Measurements from ENCODE around the gene DRAM1.
"Not testable (repeated sequence)": the region's sequence is repeated elsewhere in the genome, so short reads cannot be mapped to it uniquely, and the experiment has no call there.

Gene DRAM1

GRCh38 chr12:101906226-101906625 is 28.8 kb downstream of the DRAM1 start:
- DNase-seq (ENCODE audit: low spot score): no peak

GRCh38 chr12:101908395-101908794 is 31.0 kb downstream of the DRAM1 start:
- no peak for DNase-seq (ENCODE audit: low spot score)

GRCh38 chr12:101909646-101910045 is 32.3 kb downstream of the DRAM1 start:
- no peak for DNase-seq (ENCODE audit: low spot score)

- no peak for DNase-seq (ENCODE audit: low spot score)
Observed at GRCh38 chr12:101915841-101916240, 38.5 kb downstream of the DRAM1 start.

- DNase-seq (ENCODE audit: low spot score): not testable (repeated sequence)
Observed at GRCh38 chr12:101918805-101919204, 41.4 kb downstream of the DRAM1 start.

GRCh38 chr12:101919447-101919846 is 42.1 kb downstream of the DRAM1 start:
- DNase-seq (ENCODE audit: low spot score): no peak

GRCh38 chr12:101920906-101921305 is 43.5 kb downstream of the DRAM1 start:
- DNase-seq (ENCODE audit: low spot score): no peak

- DNase-seq (ENCODE audit: low spot score): no peak
Observed at GRCh38 chr12:101923045-101923718, 45.8 kb downstream of the DRAM1 start.

- DNase-seq (ENCODE audit: low spot score): no peak
Observed at GRCh38 chr12:101924618-101925017, 47.2 kb downstream of the DRAM1 start.

- no peak for DNase-seq (ENCODE audit: low spot score)
Observed at GRCh38 chr12:101925361-101925760, 48.0 kb downstream of the DRAM1 start.

GRCh38 chr12:101925935-101926334 is 48.6 kb downstream of the DRAM1 start:
- no peak for DNase-seq (ENCODE audit: low spot score)

- no peak for DNase-seq (ENCODE audit: low spot score)
Observed at GRCh38 chr12:101927036-101927435, 49.7 kb downstream of the DRAM1 start.

GRCh38 chr12:101927999-101928398 is 50.6 kb downstream of the DRAM1 start:
- DNase-seq (ENCODE audit: low spot score): no peak

- no peak for DNase-seq (ENCODE audit: low spot score)
Observed at GRCh38 chr12:101928556-101928955, 51.2 kb downstream of the DRAM1 start.

GRCh38 chr12:101929365-101930041 is 52.1 kb downstream of the DRAM1 start:
- DNase-seq (ENCODE audit: low spot score): no peak

- DNase-seq (ENCODE audit: low spot score): no peak
Observed at GRCh38 chr12:101931498-101932326, 54.3 kb downstream of the DRAM1 start.

- DNase-seq (ENCODE audit: low spot score): no peak
Observed at GRCh38 chr12:101933866-101934514, 56.6 kb downstream of the DRAM1 start.

GRCh38 chr12:101935890-101936746 is 58.7 kb downstream of the DRAM1 start:
- no peak for DNase-seq (ENCODE audit: low spot score)

GRCh38 chr12:101939306-101939705 is 61.9 kb downstream of the DRAM1 start:
- no peak for DNase-seq (ENCODE audit: low spot score)

GRCh38 chr12:101939856-101940265 is 62.5 kb downstream of the DRAM1 start:
- DNase-seq (ENCODE audit: low spot score): peak; percentile 66

GRCh38 chr12:101940400-101940950 is 63.1 kb downstream of the DRAM1 start:
- no peak for DNase-seq (ENCODE audit: low spot score)

Data from CD4-positive, alpha-beta T cell treated with Interleukin-2 at 100 ng/mL for 4 hours (primary cell).